HAP-1 (cell line): ENCODE measurements around the gene CHTF8.
A peak's percentile ranks its signal among the peaks of the same experiment; 100 is the strongest.
"Not testable (repeated sequence)": the region's sequence is repeated elsewhere in the genome, so short reads cannot be mapped to it uniquely, and the experiment has no call there.

Source experiments
- DNase-seq, 2 experiments: peaks; one replicate each; pipeline ENCODE4 v3.0.0-alpha.2; 2016 to 2020; ENCODE audit warnings: low spot score in 2 of 2
- H3K27me3 ChIP-seq: fragments of 250-450 bp; sonication (Bioruptor Pico); 2 replicates; pipeline ENCODE4 v1.5.1; 2020; ENCODE audit warnings: low read depth, mild to moderate bottlenecking, moderate library complexity
- H3K36me3 ChIP-seq: fragments of 250-450 bp; sonication (Bioruptor Pico); replicated peaks from 2 replicates; pipeline ENCODE4 v1.5.1; 2020; ENCODE audit warnings: mild to moderate bottlenecking
- H3K4me1 ChIP-seq: fragments of 250-450 bp; sonication (Bioruptor Pico); 2 replicates; pipeline ENCODE4 v1.5.1; 2020; ENCODE audit warnings: mild to moderate bottlenecking
- H3K4me3 ChIP-seq: fragments of 250-450 bp; sonication (Bioruptor Pico); 2 replicates; pipeline ENCODE4 v1.5.1; 2020; ENCODE audit warnings: mild to moderate bottlenecking, moderate library complexity
- H3K9me3 ChIP-seq: fragments of 250-450 bp; sonication (Bioruptor Pico); 2 replicates; pipeline ENCODE4 v1.5.1; 2020; ENCODE audit warnings: mild to moderate bottlenecking, moderate library complexity
- in situ Hi-C: fragments of 300-500 bp; cut with MboI; formaldehyde crosslinking; loops from 3 replicates; pipeline ENCODE4 v1.14.3; 2020; ENCODE audit warnings: low sequenced_read_pairs, inconsistent platforms, mixed read lengths

CHTF8 gene

GRCh38 chr16:69127966-69128510 is 4.3 kb downstream of the CHTF8 start:
- peaks cover 12% of the 10 kb centered on the region for H3K36me3 ChIP-seq

GRCh38 chr16:69126801-69127200 is 5.6 kb downstream of the CHTF8 start:
- H3K27me3 ChIP-seq, H3K4me3 ChIP-seq, in situ Hi-C loops, H3K9me3 ChIP-seq, DNase-seq: not testable (repeated sequence)
- Histone ChIP-seq H3K4me1 (peaks cover 13% of the 10 kb centered on the region), H3K36me3 (peaks cover 18% of the 10 kb centered on the region)

More at GRCh38 chr16:69127966-69128510, 4.3 kb downstream of the CHTF8 start:
- Histone ChIP-seq H3K9me3 (no peaks in the 10 kb centered on the region), H3K27me3 (no peaks in the 10 kb centered on the region), H3K4me3 (no peak overlapping the region), H3K4me1 (peaks cover 13% of the 10 kb centered on the region)
- DNase-seq = no peak
- in situ Hi-C loops = no loop called here

DNA sequence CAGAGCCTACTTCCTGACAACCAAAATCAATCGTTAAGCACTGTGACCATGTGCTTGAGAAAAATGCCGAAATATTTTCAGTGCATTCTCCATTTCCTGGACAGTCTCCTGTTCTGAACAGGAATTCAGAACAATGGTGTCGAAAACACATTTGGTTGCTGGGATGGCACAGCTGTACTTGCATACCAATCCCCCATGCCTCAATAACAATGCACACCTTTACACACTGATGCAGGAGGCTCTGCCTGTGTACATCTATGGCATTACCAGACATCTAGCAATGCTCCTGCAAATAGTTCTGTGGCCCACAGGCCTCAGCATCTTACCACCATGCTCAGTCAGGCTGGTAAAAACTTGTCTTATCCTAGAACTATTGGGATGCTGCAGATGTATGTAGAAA is 6.2 kb downstream of the CHTF8 start:
- no peaks in the 10 kb centered on the region for H3K9me3 ChIP-seq
- no peak for DNase-seq
- no peaks in the 10 kb centered on the region for H3K27me3 ChIP-seq
- peaks cover 13% of the 10 kb centered on the region for H3K4me1 ChIP-seq
- in situ Hi-C loops = no loop called here
- H3K36me3 ChIP-seq = peaks cover 19% of the 10 kb centered on the region
- H3K4me3 ChIP-seq = no peak overlapping the region

DNA sequence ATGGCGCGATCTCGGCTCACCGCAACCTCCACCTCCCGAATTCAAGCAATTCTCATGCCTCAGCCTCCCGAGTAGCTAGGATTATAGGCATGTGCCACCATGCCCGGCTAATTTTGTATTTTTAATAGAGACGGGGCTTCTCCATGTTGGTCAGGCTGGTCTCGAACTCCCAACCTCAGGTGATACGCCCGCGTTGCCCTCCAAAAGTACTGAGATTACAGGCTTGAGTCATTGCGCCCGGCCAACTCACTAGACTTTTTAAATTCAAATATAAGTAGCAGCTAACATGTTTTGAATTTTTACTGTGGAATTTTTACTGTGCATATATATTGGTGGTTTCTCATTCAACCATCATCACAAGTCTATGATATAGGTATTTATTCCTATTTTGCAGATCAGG is 7.4 kb downstream of the CHTF8 start:
- H3K4me3 ChIP-seq, H3K9me3 ChIP-seq, in situ Hi-C loops, H3K27me3 ChIP-seq, H3K4me1 ChIP-seq, DNase-seq: not testable (repeated sequence)
- H3K36me3 ChIP-seq = peaks cover 29% of the 10 kb centered on the region

DNA sequence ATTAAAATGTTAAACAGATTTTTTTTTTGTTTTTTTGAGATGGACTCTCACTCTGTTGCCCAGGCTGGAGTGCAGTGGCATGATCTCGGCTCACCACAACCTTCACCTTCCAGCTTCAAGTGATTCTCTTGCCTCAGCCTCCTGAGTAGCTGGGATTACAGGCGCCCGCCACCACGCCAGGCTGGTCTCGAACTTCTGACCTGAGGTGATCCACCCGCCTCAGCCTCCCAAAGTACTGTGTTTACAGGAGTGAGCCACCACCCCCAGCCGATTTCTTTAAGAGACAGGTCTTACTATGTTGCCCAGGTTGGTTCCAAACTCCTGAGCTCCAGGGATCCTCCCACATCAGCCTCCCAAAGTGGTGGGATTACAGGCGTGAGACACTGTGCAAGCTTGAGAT is 8.0 kb downstream of the CHTF8 start:
- H3K36me3 ChIP-seq = peaks cover 34% of the 10 kb centered on the region
- H3K4me3 ChIP-seq, in situ Hi-C loops, DNase-seq, H3K27me3 ChIP-seq, H3K9me3 ChIP-seq, H3K4me1 ChIP-seq: not testable (repeated sequence)

- Histone ChIP-seq H3K9me3 (no peaks in the 10 kb centered on the region), H3K4me1 (peaks cover 4% of the 10 kb centered on the region), H3K36me3 (peaks cover 39% of the 10 kb centered on the region), H3K27me3 (no peaks in the 10 kb centered on the region), H3K4me3 (no peak overlapping the region)
- in situ Hi-C loops = no loop called here
- DNase-seq = peak; percentile 74 to 79
These were observed 8.5 kb downstream of the CHTF8 start for GRCh38 chr16:69123910-69124309.

DNA sequence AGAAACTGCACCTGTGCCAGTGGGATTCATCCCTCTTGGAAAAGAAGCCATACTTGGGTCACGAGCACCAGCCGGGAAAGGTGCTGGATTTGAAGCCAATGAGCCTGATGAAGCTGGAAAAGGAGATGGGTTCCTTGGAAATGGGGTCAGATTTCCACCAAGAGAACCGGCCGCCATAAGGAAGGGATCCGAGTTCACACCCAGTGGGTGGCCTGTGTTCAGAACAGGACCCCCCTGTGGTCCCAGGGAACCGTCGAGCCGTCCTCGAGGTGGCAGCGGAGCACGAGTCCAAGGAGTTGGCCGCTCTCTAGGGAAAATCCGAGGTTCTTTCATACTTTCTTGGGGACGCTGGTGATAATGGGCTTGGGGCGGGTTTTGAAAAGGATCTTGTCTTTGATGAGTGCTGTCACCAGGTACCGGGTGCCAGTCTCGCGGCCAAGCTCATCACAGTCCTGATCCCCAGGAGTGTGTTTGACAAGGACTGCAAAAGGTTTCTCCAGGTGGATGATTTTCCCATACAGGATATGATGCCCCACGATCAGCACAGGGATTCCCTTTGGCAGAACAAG is 12.2 kb downstream of the CHTF8 start:
- in situ Hi-C loops = no loop called here
- no peak overlapping the region for H3K4me3 ChIP-seq
- H3K36me3 ChIP-seq = peaks cover 49% of the 10 kb centered on the region
- DNase-seq = no peak
- H3K4me1 ChIP-seq = no peaks in the 10 kb centered on the region
- no peaks in the 10 kb centered on the region for H3K27me3 ChIP-seq
- no peaks in the 10 kb centered on the region for H3K9me3 ChIP-seq

DNA sequence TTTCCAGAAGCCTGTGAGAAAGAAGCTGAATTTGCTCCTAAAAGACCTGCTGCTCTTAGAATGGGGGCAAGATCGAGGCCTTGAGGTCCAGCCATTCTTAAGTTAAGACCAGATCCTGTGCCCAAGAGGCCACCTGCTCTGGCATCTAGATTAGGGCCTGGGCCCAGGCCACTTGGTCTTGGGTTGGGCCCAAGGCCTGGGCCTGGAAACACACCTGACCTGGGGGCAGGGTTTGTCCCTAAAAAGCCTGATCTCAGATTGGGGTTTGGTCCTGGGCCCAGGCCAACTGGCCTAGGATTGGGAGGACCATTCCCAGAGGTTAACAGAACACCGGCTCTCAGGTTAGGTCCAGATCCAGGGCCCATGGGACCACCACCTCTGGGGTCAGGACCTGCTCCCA is 12.9 kb downstream of the CHTF8 start:
- Histone ChIP-seq H3K36me3 (peaks cover 55% of the 10 kb centered on the region), H3K4me1 (no peaks in the 10 kb centered on the region), H3K4me3 (no peak overlapping the region), H3K27me3 (no peaks in the 10 kb centered on the region), H3K9me3 (no peaks in the 10 kb centered on the region)
- in situ Hi-C loops = loop anchor here (5.0 to 10.0 kb wide), 2 partner anchors 272 to 595 kb away; no protein-coding TSS in a partner anchor
- no peak for DNase-seq

- Histone ChIP-seq H3K36me3 (peaks cover 56% of the 10 kb centered on the region), H3K4me1 (no peaks in the 10 kb centered on the region), H3K9me3 (no peaks in the 10 kb centered on the region), H3K27me3 (no peaks in the 10 kb centered on the region), H3K4me3 (no peak overlapping the region)
- in situ Hi-C loops = loop anchor here (5.0 to 10.0 kb wide), 2 partner anchors 272 to 594 kb away; no protein-coding TSS in a partner anchor
- no peak for DNase-seq
These were observed 13.4 kb downstream of the CHTF8 start for GRCh38 chr16:69118994-69119393.

GRCh38 chr16:69118468-69118867 is 13.9 kb downstream of the CHTF8 start:
- in situ Hi-C loops = loop anchor here (5.0 to 10.0 kb wide), 2 partner anchors 271 to 594 kb away; no protein-coding TSS in a partner anchor
- DNase-seq = no peak
- Histone ChIP-seq H3K27me3 (no peaks in the 10 kb centered on the region), H3K4me3 (no peak overlapping the region), H3K9me3 (no peaks in the 10 kb centered on the region), H3K4me1 (no peaks in the 10 kb centered on the region), H3K36me3 (peaks cover 56% of the 10 kb centered on the region)

DNA sequence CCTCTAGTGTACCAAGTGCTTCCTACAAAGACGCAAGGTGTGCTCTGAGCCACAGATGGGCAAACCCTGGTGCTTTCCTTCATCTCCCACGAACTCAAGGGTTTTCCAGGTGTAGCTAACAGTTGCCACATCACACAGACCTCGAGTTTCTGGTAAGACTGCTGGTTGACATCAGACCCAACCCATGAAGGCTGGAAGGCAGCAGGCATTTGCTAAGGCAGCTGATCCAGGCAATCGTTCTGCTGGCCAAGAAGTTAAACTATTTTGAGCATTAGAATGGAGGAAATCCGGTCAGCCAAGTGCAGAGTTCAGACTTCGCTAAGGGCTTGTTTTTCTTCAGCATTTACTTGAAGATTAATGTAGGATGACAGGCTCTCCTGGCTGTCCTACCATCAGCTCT is 15.5 kb downstream of the CHTF8 start:
- H3K4me3 ChIP-seq = no peak overlapping the region
- H3K4me1 ChIP-seq = no peaks in the 10 kb centered on the region
- DNase-seq = no peak
- peaks cover 50% of the 10 kb centered on the region for H3K36me3 ChIP-seq
- no peaks in the 10 kb centered on the region for H3K9me3 ChIP-seq
- in situ Hi-C loops = loop anchor here (5.0 to 10.0 kb wide), 2 partner anchors 270 to 592 kb away; no protein-coding TSS in a partner anchor
- no peaks in the 10 kb centered on the region for H3K27me3 ChIP-seq

- Histone ChIP-seq H3K4me1 (no peaks in the 10 kb centered on the region), H3K4me3 (no peak overlapping the region), H3K36me3 (peaks cover 52% of the 10 kb centered on the region), H3K27me3 (no peaks in the 10 kb centered on the region), H3K9me3 (no peaks in the 10 kb centered on the region)
- in situ Hi-C loops = loop anchor here (5.0 to 10.0 kb wide), 2 partner anchors 269 to 592 kb away; no protein-coding TSS in a partner anchor
- no peak for DNase-seq
These were observed 16.0 kb downstream of the CHTF8 start for GRCh38 chr16:69116256-69116875.

- Histone ChIP-seq H3K4me1 (no peaks in the 10 kb centered on the region), H3K36me3 (peaks cover 48% of the 10 kb centered on the region), H3K9me3 (no peaks in the 10 kb centered on the region), H3K27me3 (no peaks in the 10 kb centered on the region), H3K4me3 (no peak overlapping the region)
- in situ Hi-C loops = loop anchor here (5.0 to 10.0 kb wide), 2 partner anchors 269 to 591 kb away; no protein-coding TSS in a partner anchor
- no peak for DNase-seq
These were observed 16.6 kb downstream of the CHTF8 start for GRCh38 chr16:69115837-69116236.

- H3K36me3 ChIP-seq = peaks cover 45% of the 10 kb centered on the region
- DNase-seq = no peak
- no peak overlapping the region for H3K4me3 ChIP-seq
- no peaks in the 10 kb centered on the region for H3K9me3 ChIP-seq
- no peaks in the 10 kb centered on the region for H3K4me1 ChIP-seq
- in situ Hi-C loops = loop anchor here (5.0 to 10.0 kb wide), 2 partner anchors 268 to 591 kb away; no protein-coding TSS in a partner anchor
- H3K27me3 ChIP-seq = no peaks in the 10 kb centered on the region
These were observed 17.0 kb downstream of the CHTF8 start for GRCh38 chr16:69115361-69115760.
